ENCODE measurements around the gene SOX6.

Gene SOX6

GRCh38 chr11:16266021-16266420, 90.3 kb downstream of the SOX6 start:
- no peak for DNase-seq

GRCh38 chr11:16265022-16265421, 91.3 kb downstream of the SOX6 start:
- no peak for DNase-seq

- no peak for DNase-seq
Measured at GRCh38 chr11:16262645-16262955, 93.7 kb downstream of the SOX6 start.

- DNase-seq: no peak
Measured at GRCh38 chr11:16261836-16262644, 94.3 kb downstream of the SOX6 start.

- no peak for DNase-seq
Measured at GRCh38 chr11:16252373-16252772, 104.0 kb downstream of the SOX6 start.

GRCh38 chr11:16248248-16248647, 108.1 kb downstream of the SOX6 start:
- DNase-seq: no peak

GRCh38 chr11:16242806-16243205, 113.5 kb downstream of the SOX6 start:
- no peak for DNase-seq

GRCh38 chr11:16240687-16241086, 115.7 kb downstream of the SOX6 start:
- no peak for DNase-seq

- no peak for DNase-seq
Measured at GRCh38 chr11:16239141-16240105, 116.9 kb downstream of the SOX6 start.

GRCh38 chr11:16226245-16226644, 130.1 kb downstream of the SOX6 start:
- DNase-seq: no peak

- DNase-seq: no peak
Measured at GRCh38 chr11:16225623-16226022, 130.7 kb downstream of the SOX6 start.

- no peak for DNase-seq
Measured at GRCh38 chr11:16223558-16223957, 132.8 kb downstream of the SOX6 start.

- DNase-seq: no peak
Measured at GRCh38 chr11:16217631-16218030, 138.7 kb downstream of the SOX6 start.

- DNase-seq: no peak
Measured at GRCh38 chr11:16216831-16217230, 139.5 kb downstream of the SOX6 start.

GRCh38 chr11:16215352-16215751, 141.0 kb downstream of the SOX6 start:
- no peak for DNase-seq

- DNase-seq: no peak
Measured at GRCh38 chr11:16211407-16211806, 144.9 kb downstream of the SOX6 start.

GRCh38 chr11:16204261-16204660, 152.1 kb downstream of the SOX6 start:
- DNase-seq: no peak

- DNase-seq: no peak
Measured at GRCh38 chr11:16195651-16196050, 160.7 kb downstream of the SOX6 start.

GRCh38 chr11:16194566-16194965, 161.8 kb downstream of the SOX6 start:
- no peak for DNase-seq

- no peak for DNase-seq
Measured at GRCh38 chr11:16193897-16194381, 162.4 kb downstream of the SOX6 start.

GRCh38 chr11:16191868-16192240, 164.5 kb downstream of the SOX6 start:
- DNase-seq: no peak

GRCh38 chr11:16191212-16191867, 165.0 kb downstream of the SOX6 start:
- DNase-seq: no peak

GRCh38 chr11:16186680-16187079, 169.7 kb downstream of the SOX6 start:
- DNase-seq: no peak
